H9 (cell line): ENCODE measurements around the gene ST6GAL1. TPM values are rescaled to one million over a fixed set of nuclear protein-coding genes. Genes with fewer than 3 reads are reported as not detected.
A peak's percentile ranks its signal among the peaks of the same experiment; 100 is the strongest.

Experiments used
- DNase-seq: peaks from one replicate; pipeline ENCODE4 v3.0.0-alpha.2; 2017
- H2AFZ ChIP-seq: one replicate; pipeline ENCODE4 v1.6.1; 2013; ENCODE audit warnings: mild to moderate bottlenecking, low read length, control low read depth, moderate library complexity
- H2AK5ac ChIP-seq: 2 replicates; pipeline ENCODE4 v1.6.1; 2013; ENCODE audit warnings: low read length, control low read depth, mixed read lengths; ENCODE audit not compliant: insufficient read length
- H2BK120ac ChIP-seq: one replicate; pipeline ENCODE4 v1.6.1; 2013; ENCODE audit warnings: low read depth, mild to moderate bottlenecking, low read length, control low read depth, inconsistent platforms; ENCODE audit not compliant: poor library complexity, severe bottlenecking
- H2BK12ac ChIP-seq: 2 replicates; pipeline ENCODE4 v1.6.1; 2013; ENCODE audit warnings: low read length, control low read depth, mixed read lengths, low read depth; ENCODE audit not compliant: insufficient read length
- H2BK15ac ChIP-seq: 2 replicates; pipeline ENCODE4 v1.6.1; 2013; ENCODE audit warnings: low read depth, low read length, control low read depth
- H2BK20ac ChIP-seq: one replicate; pipeline ENCODE4 v1.6.1; 2013; ENCODE audit warnings: low read depth, mild to moderate bottlenecking, low read length, control low read depth, inconsistent platforms; ENCODE audit not compliant: poor library complexity, severe bottlenecking
- H2BK5ac ChIP-seq: 2 replicates; pipeline ENCODE4 v1.6.1; 2013; ENCODE audit warnings: low read length, control low read depth, mixed read lengths; ENCODE audit not compliant: insufficient read length
- H3K14ac ChIP-seq: 2 replicates; pipeline ENCODE4 v1.6.1; 2013; ENCODE audit warnings: low read length, control low read depth; ENCODE audit not compliant: insufficient read depth
- H3K18ac ChIP-seq: 2 replicates; pipeline ENCODE4 v1.6.1; 2013; ENCODE audit warnings: low read depth, mild to moderate bottlenecking, mixed read lengths, low read length, control low read depth; ENCODE audit not compliant: insufficient read length
- H3K23ac ChIP-seq: 2 replicates; pipeline ENCODE4 v1.6.1; 2013; ENCODE audit warnings: low read length, control low read depth, mixed read lengths, low read depth; ENCODE audit not compliant: insufficient read length
- H3K23me2 ChIP-seq: 2 replicates; pipeline ENCODE4 v1.6.1; 2013; ENCODE audit warnings: low read depth, mild to moderate bottlenecking, mixed read lengths, low read length, control low read depth; ENCODE audit not compliant: insufficient read length, poor library complexity, severe bottlenecking
- H3K27ac ChIP-seq: 2 replicates; pipeline ENCODE4 v1.5.1; 2013; ENCODE audit warnings: low read length, control low read depth, mixed read lengths, low read depth; ENCODE audit not compliant: insufficient read length
- H3K27me3 ChIP-seq: 2 replicates; pipeline ENCODE4 v1.6.1; 2013; ENCODE audit warnings: low read length, control low read depth, inconsistent platforms; ENCODE audit not compliant: insufficient read depth
- H3K4ac ChIP-seq: 2 replicates; pipeline ENCODE4 v1.6.1; 2013; ENCODE audit warnings: low read depth, mild to moderate bottlenecking, control low read depth, inconsistent platforms, low read length, moderate library complexity
- H3K4me1 ChIP-seq: 2 replicates; pipeline ENCODE4 v1.6.1; 2013; ENCODE audit warnings: low read length, control low read depth, inconsistent platforms; ENCODE audit not compliant: insufficient read depth
- H3K4me2 ChIP-seq: 2 replicates; pipeline ENCODE4 v1.6.1; 2013; ENCODE audit warnings: low read length, control low read depth, mixed read lengths; ENCODE audit not compliant: insufficient read length, insufficient read depth
- H3K56ac ChIP-seq: 2 replicates; pipeline ENCODE4 v1.6.1; 2013; ENCODE audit warnings: low read depth, mild to moderate bottlenecking, mixed read lengths, low read length, control low read depth; ENCODE audit not compliant: insufficient read length
- H3K79me1 ChIP-seq: 2 replicates; pipeline ENCODE4 v1.6.1; 2013; ENCODE audit warnings: low read depth, mild to moderate bottlenecking, moderate library complexity, low read length, control low read depth, inconsistent platforms; ENCODE audit not compliant: insufficient read depth, poor library complexity, severe bottlenecking
- H3K79me2 ChIP-seq: 2 replicates; pipeline ENCODE4 v1.6.1; 2013; ENCODE audit warnings: low read length, control low read depth, inconsistent platforms; ENCODE audit not compliant: insufficient read depth
- H3K9ac ChIP-seq: 2 replicates; pipeline ENCODE4 v1.6.1; 2013; ENCODE audit warnings: low read length, control low read depth, mixed read lengths; ENCODE audit not compliant: insufficient read length; ENCODE audit errors: extremely low read depth
- H3K9me3 ChIP-seq: one replicate; pipeline ENCODE4 v1.6.1; 2013; ENCODE audit warnings: low read depth, low read length, inconsistent platforms; ENCODE audit not compliant: control insufficient read depth
- H3T11ph ChIP-seq: one replicate; pipeline ENCODE4 v1.6.1; 2013; ENCODE audit warnings: mild to moderate bottlenecking, low read length, control low read depth, inconsistent platforms
- H4K20me1 ChIP-seq: one replicate; pipeline ENCODE4 v1.6.1; 2013; ENCODE audit not compliant: control insufficient read depth, insufficient read length, insufficient read depth
- H4K5ac ChIP-seq: 2 replicates; pipeline ENCODE4 v1.6.1; 2013; ENCODE audit warnings: low read depth, mild to moderate bottlenecking, mixed read lengths, low read length, control low read depth; ENCODE audit not compliant: insufficient read length
- H4K8ac ChIP-seq: replicated peaks from 2 replicates; pipeline ENCODE4 v1.6.1; 2013; ENCODE audit warnings: low read length, control low read depth, mixed read lengths, low read depth; ENCODE audit not compliant: insufficient read length
- H4K91ac ChIP-seq: 2 replicates; pipeline ENCODE4 v1.6.1; 2013; ENCODE audit warnings: low read depth, mild to moderate bottlenecking, moderate library complexity, mixed read lengths, low read length, control low read depth; ENCODE audit not compliant: insufficient read length
- H3K27ac Mint-ChIP-seq, 3 experiments: 2 replicates in 2 of 3; 3 replicates in 1 of 3; pipeline ENCODE4 v1.8.0; 2020 to 2021; ENCODE audit warnings: mixed read lengths in 3 of 3, mild to moderate bottlenecking in 1 of 3, moderate library complexity in 1 of 3
- H3K27me3 Mint-ChIP-seq: 2 replicates; pipeline ENCODE4 v1.8.0; 2021; ENCODE audit warnings: low read depth, mild to moderate bottlenecking, moderate library complexity, mixed read lengths
- H3K36me3 Mint-ChIP-seq, 3 experiments: 2 replicates in 2 of 3; 3 replicates in 1 of 3; pipeline ENCODE4 v1.8.0; 2020 to 2021; ENCODE audit warnings: low read depth in 3 of 3, mixed read lengths in 3 of 3; ENCODE audit not compliant: insufficient read depth in 1 of 3
- H3K4me1 Mint-ChIP-seq, 2 experiments: 2 replicates each; pipeline ENCODE4 v1.8.0; 2020; ENCODE audit warnings: mixed read lengths in 2 of 2
- H3K4me3 Mint-ChIP-seq, 2 experiments: 2 replicates in 1 of 2; 3 replicates in 1 of 2; pipeline ENCODE4 v1.8.0; 2020 to 2021; ENCODE audit warnings: mild to moderate bottlenecking in 2 of 2, mixed read lengths in 2 of 2, moderate library complexity in 1 of 2
- H3K9me3 Mint-ChIP-seq, 2 experiments: 2 replicates in 1 of 2; 3 replicates in 1 of 2; pipeline ENCODE4 v1.8.0; 2020; ENCODE audit warnings: mild to moderate bottlenecking in 2 of 2, mixed read lengths in 2 of 2, moderate library complexity in 1 of 2
- WGBS: extraction: QIAGEN DNeasy Blood & Tissue Kit; methylation state at CpG from one replicate; pipeline ENCODE4 v1.1.7; 2013; ENCODE audit warnings: missing lambda C conversion rate, low lambda C conversion rate, mixed read lengths; ENCODE audit not compliant: insufficient read length; ENCODE audit errors: extremely low coverage; 5-methylcytosine and 5-hydroxymethylcytosine counted together
- total RNA-seq: library from RNA; stranded (reverse); gene quantifications from 2 replicates; pipeline ENCODE4 v1.2.1, GENCODE V29; 2021
- TF ChIP-seq, protein P1 (sequence below): fragments of 200-600 bp; sonication (generic); conservative IDR thresholded peaks from 3 replicates; pipeline ENCODE4 v1.8.0; 2021; ENCODE audit warnings: antibody characterized with exemption, mild to moderate bottlenecking

The ST6GAL1 gene
- total RNA-seq, 1 experiment from 2014 or later, result 139 TPM

DNA sequence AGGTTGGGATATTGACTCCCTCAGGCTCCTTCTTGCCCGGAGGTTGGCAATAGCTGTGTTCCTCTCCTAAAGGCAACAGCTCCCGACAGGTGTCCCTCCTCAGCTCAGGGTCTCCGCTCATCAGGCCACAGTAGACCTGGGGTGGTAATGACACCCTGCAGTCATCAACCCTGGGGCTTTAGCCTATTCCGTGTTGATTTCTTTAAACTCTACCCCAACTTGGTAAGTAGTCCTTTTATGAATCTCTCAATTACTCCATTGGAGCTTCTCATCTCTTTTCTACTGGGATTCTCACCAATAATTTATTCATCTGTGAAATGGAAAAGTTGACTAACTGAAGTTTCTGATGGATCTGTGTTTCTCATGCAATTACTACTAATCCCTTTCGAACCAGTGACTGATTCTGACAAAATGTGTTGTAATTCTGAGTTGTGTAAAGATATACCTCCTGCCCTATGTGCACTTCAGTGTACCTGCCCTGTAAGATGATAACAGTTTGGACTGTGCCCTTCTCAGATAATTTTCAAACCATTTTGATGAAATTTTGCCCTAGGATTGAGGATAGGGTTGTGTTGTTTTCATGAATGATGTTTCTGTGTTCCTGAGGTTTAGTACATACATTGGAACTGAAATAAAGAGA lies 119.3 kb downstream of the ST6GAL1 start:
- Histone ChIP-seq H3K4me1 (no peaks in the 10 kb centered on the region), H4K8ac (no peak overlapping the region), H3K4me2 (no peak overlapping the region), H2BK15ac (no peak overlapping the region), H2AFZ (no peak overlapping the region), H2BK120ac (no peak overlapping the region), H3K79me2 (no peaks in the 10 kb centered on the region; the same call in 1 of the 2 replicates), H3K14ac (no peak overlapping the region; the same call in 1 of the 2 replicates), H3K18ac (no peak overlapping the region), H3K27me3 (no peaks in the 10 kb centered on the region), H4K5ac (no peak overlapping the region), H2BK20ac (no peak overlapping the region), H2BK5ac (no peak overlapping the region), H3K23me2 (no peaks in the 10 kb centered on the region), H3K4ac (no peak overlapping the region), H4K91ac (no peak overlapping the region), H2BK12ac (no peak overlapping the region), H3K27ac (no peak overlapping the region), H3T11ph (no peak overlapping the region), H3K79me1 (peaks cover 2% of the 10 kb centered on the region), H2AK5ac (no peak overlapping the region), H3K9ac (no peak overlapping the region), H3K23ac (no peak overlapping the region), H4K20me1 (no peaks in the 10 kb centered on the region), H3K56ac (no peak overlapping the region), H3K9me3 (no peaks in the 10 kb centered on the region)
- no CpG with 5 or more reads among the region's 5 CpGs for WGBS
- Mint-ChIP-seq H3K36me3 (peaks cover 80 to 93% (median 90%) of the 10 kb centered on the region in 3 experiments), H3K4me1 (no peaks in the 10 kb centered on the region; a peak in 1 of 4 replicates), H3K9me3 (peaks cover 18 to 22% of the 10 kb centered on the region in 2 experiments), H3K27me3 (no peaks in the 10 kb centered on the region; the same call in 1 of the 2 replicates), H3K4me3 (no peak overlapping the region), H3K27ac (peak overlapping the region in 2 of 3 experiments; percentile 12 to 80; a peak in 4 of 7 replicates)
- no peak for DNase-seq
- TF ChIP-seq, protein P1, sequence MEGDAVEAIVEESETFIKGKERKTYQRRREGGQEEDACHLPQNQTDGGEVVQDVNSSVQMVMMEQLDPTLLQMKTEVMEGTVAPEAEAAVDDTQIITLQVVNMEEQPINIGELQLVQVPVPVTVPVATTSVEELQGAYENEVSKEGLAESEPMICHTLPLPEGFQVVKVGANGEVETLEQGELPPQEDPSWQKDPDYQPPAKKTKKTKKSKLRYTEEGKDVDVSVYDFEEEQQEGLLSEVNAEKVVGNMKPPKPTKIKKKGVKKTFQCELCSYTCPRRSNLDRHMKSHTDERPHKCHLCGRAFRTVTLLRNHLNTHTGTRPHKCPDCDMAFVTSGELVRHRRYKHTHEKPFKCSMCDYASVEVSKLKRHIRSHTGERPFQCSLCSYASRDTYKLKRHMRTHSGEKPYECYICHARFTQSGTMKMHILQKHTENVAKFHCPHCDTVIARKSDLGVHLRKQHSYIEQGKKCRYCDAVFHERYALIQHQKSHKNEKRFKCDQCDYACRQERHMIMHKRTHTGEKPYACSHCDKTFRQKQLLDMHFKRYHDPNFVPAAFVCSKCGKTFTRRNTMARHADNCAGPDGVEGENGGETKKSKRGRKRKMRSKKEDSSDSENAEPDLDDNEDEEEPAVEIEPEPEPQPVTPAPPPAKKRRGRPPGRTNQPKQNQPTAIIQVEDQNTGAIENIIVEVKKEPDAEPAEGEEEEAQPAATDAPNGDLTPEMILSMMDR, result no peak
